Testis (tissue), 3 donors: Measurements from ENCODE around the gene DNAJB8. TPM values are rescaled to one million over a fixed set of nuclear protein-coding genes. Genes with fewer than 3 reads are reported as not detected.

Experiments
- DNase-seq: peaks from one replicate; pipeline ENCODE4 v3.0.0-alpha.2; 2019
- H3K27ac ChIP-seq, 2 donors: fragments of 200-600 bp; sonication (generic); one replicate each; pipeline ENCODE4 v1.5.1; 2019
- H3K27me3 ChIP-seq: fragments of 200-600 bp; sonication (generic); one replicate; pipeline ENCODE4 v1.5.1; 2019
- H3K36me3 ChIP-seq: fragments of 200-600 bp; sonication (generic); one replicate; pipeline ENCODE4 v1.5.1; 2017; ENCODE audit warnings: low read depth; ENCODE audit errors: missing control alignments
- H3K4me1 ChIP-seq: fragments of 200-600 bp; sonication (generic); one replicate; pipeline ENCODE4 v1.5.1; 2019
- H3K4me3 ChIP-seq, 2 donors: fragments of 200-600 bp; sonication (generic); one replicate each; pipeline ENCODE4 v1.5.1; 2017 to 2019
- H3K9me3 ChIP-seq: fragments of 200-600 bp; sonication (generic); one replicate; pipeline ENCODE4 v1.5.1; 2017
- POLR2A ChIP-seq: fragments of 450-650 bp; IDR thresholded peaks from one replicate; pipeline ENCODE4 v1.6.1; 2017; ENCODE audit warnings: antibody characterized with exemption, mild to moderate bottlenecking, moderate library complexity
- WGBS, 2 donors: methylation state at CpG; one replicate each; pipeline ENCODE4 v1.1.5; 2018; 5-methylcytosine and 5-hydroxymethylcytosine counted together
- intact Hi-C: fragments of 100-400 bp; cut with DNase I; formaldehyde crosslinking; loops from one replicate; pipeline ENCODE4 v1.15.1; 2023; ENCODE audit warnings: low total_unique reads
- polyA plus RNA-seq: library from polyadenylated mRNA; stranded (reverse); fragments of 350-450 nt; fragmentation: Illumina TruSeq; extraction: RNeasy Lipid Tissue Mini Kit (QIAGEN cat#74804); gene quantifications from one replicate; pipeline ENCODE4 v1.2.3, GENCODE V29; 2014; ENCODE audit warnings: low read depth, low replicate concordance; ENCODE audit not compliant: insufficient read depth
- total RNA-seq, 2 donors: library from RNA; depleted of rRNA; stranded (reverse); fragments of >200 nt; gene quantifications; one replicate each; pipeline ENCODE4 v1.2.3, GENCODE V29; 2016
- TF ChIP-seq, protein P1 (sequence below), 3 experiments: fragments of 450-650 bp in 2 of 3; fragments of 200-600 bp in 1 of 3; sonication (generic) in 1 of 3; IDR thresholded peaks; one replicate each; pipeline ENCODE4 v1.5.1; 2016 to 2019; ENCODE audit warnings: antibody characterized with exemption in 3 of 3, mild to moderate bottlenecking in 2 of 3, moderate library complexity in 1 of 3

DNAJB8 gene
- total and polyA plus RNA-seq, 3 donors from 2014 or later = 18.3 to 75.0 (median 46.0) TPM

DNA sequence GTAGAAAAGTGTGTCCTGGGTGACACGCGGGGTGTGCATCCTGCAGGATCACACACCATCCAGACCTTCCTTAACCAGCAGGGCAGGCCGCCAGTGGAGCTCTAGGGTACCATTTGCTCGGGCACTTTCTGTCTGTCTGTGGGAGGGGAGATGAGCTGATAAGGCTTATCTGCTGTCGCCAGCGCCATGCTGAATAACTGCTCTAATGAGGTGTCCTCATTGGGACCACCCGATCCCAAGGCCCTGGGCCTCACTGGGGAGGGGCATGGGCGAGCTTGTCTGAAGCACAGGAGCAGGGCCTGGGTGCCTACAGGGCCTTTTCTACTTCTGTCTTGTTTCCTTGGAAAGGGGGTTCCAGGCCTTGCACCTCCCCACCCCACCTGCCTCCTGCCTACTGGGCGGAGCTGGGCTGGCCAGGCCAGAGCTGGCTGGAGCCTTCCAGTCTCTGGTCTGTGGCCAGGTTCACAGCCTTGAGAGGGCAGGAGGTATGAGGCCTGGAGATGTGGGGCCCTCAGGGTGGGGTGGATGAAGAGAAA is 28.8 kb upstream of the DNAJB8 start:
- no peak overlapping the region for H3K27ac ChIP-seq
- H3K27me3 ChIP-seq = no peaks in the 10 kb centered on the region
- 88 to 97% methylated on average over 5 to 9 of the region's 9 CpGs for WGBS, 2 donors
- H3K36me3 ChIP-seq = no peaks in the 10 kb centered on the region
- peaks cover 11% of the 10 kb centered on the region for H3K4me1 ChIP-seq
- no peak for TF ChIP-seq POLR2A
- TF ChIP-seq, protein P1, sequence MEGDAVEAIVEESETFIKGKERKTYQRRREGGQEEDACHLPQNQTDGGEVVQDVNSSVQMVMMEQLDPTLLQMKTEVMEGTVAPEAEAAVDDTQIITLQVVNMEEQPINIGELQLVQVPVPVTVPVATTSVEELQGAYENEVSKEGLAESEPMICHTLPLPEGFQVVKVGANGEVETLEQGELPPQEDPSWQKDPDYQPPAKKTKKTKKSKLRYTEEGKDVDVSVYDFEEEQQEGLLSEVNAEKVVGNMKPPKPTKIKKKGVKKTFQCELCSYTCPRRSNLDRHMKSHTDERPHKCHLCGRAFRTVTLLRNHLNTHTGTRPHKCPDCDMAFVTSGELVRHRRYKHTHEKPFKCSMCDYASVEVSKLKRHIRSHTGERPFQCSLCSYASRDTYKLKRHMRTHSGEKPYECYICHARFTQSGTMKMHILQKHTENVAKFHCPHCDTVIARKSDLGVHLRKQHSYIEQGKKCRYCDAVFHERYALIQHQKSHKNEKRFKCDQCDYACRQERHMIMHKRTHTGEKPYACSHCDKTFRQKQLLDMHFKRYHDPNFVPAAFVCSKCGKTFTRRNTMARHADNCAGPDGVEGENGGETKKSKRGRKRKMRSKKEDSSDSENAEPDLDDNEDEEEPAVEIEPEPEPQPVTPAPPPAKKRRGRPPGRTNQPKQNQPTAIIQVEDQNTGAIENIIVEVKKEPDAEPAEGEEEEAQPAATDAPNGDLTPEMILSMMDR (IDR thresholded peaks at IDR 0.05) = no peak
- no peaks in the 10 kb centered on the region for H3K9me3 ChIP-seq
- no peak for DNase-seq
- H3K4me3 ChIP-seq = no peak overlapping the region
- intact Hi-C loops = loop anchor here (5.0 to 10.0 kb wide), 3 partner anchors 68 to 421 kb away; no protein-coding TSS in a partner anchor

DNA sequence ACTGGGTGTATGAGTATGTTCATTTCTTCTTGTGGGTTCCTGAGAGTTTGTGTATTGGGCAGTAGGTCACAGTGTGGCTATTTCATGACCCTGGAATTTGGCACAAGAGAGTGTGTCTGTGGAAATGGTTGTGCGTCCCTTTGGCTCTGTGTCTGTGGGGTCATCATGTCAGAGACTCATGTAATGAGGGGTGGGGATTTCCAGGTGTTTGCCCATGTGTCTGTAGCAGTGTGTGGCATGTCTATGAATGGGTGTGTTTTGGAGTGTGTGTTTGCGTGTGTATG is 27.6 kb upstream of the DNAJB8 start:
- TF ChIP-seq, protein P1 (IDR thresholded peaks at IDR 0.05) = no peak
- no peak for TF ChIP-seq POLR2A
- no peak overlapping the region for H3K27ac ChIP-seq
- no peaks in the 10 kb centered on the region for H3K9me3 ChIP-seq
- no peak for DNase-seq
- H3K27me3 ChIP-seq = no peaks in the 10 kb centered on the region
- intact Hi-C loops = loop anchor here (10.0 kb wide), 1 partner anchor 420 kb away; no protein-coding TSS in a partner anchor
- peaks cover 23% of the 10 kb centered on the region for H3K4me1 ChIP-seq
- H3K4me3 ChIP-seq = no peak overlapping the region
- 56 to 90% methylated on average over 2 of the region's 2 CpGs for WGBS, 2 donors
- H3K36me3 ChIP-seq = no peaks in the 10 kb centered on the region

DNA sequence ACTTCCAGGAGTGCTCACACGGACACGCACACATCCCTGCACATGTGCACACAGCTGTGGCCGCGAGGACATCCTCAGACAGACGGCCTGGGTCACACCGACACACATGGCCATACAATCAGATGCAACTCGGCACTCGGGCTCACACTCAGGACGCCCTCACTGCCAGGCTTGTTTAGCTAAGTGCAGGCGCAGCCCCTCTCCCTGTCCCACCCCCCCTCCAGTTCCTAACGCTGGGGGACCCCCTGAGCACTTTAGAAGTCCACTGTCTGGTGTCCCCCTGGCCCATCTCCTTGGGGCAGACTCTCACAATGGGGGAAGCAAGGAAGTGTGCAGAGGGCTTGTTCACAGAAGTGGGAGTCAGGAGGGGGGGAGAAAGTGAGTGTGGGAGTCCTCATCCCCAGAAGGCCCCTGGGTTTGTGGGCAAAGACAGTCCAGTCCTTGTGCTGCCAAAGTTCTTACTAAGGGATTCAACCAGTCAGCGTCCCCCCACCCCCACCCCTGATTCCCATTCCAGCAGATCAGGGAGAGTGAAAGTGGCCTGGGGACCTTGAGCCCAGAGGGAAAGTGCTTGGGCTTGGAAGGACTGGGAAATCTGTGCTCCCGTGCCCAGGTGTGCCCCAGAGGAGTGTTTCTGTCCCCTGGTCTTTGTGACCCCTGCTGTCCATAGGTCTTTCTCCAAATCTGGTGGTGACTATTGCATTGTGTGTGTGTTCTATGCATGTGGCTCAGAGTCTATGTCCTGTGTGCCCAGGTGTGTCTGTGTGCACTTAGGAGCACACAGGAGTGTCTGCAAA is 27.1 kb upstream of the DNAJB8 start:
- DNase-seq = no peak
- Histone ChIP-seq H3K9me3 (no peaks in the 10 kb centered on the region), H3K27ac (no peak overlapping the region), H3K4me1 (peaks cover 28% of the 10 kb centered on the region), H3K36me3 (no peaks in the 10 kb centered on the region), H3K4me3 (peak overlapping the region in 1 of 2 donors; percentile 15), H3K27me3 (no peaks in the 10 kb centered on the region)
- intact Hi-C loops = loop anchor here (10.0 kb wide), 1 partner anchor 419 kb away; no protein-coding TSS in a partner anchor
- 22 to 25% methylated on average over 13 of the region's 13 CpGs for WGBS, 2 donors
- TF ChIP-seq, protein P1 (IDR thresholded peaks at IDR 0.05) = no peak
- no peak for TF ChIP-seq POLR2A

DNA sequence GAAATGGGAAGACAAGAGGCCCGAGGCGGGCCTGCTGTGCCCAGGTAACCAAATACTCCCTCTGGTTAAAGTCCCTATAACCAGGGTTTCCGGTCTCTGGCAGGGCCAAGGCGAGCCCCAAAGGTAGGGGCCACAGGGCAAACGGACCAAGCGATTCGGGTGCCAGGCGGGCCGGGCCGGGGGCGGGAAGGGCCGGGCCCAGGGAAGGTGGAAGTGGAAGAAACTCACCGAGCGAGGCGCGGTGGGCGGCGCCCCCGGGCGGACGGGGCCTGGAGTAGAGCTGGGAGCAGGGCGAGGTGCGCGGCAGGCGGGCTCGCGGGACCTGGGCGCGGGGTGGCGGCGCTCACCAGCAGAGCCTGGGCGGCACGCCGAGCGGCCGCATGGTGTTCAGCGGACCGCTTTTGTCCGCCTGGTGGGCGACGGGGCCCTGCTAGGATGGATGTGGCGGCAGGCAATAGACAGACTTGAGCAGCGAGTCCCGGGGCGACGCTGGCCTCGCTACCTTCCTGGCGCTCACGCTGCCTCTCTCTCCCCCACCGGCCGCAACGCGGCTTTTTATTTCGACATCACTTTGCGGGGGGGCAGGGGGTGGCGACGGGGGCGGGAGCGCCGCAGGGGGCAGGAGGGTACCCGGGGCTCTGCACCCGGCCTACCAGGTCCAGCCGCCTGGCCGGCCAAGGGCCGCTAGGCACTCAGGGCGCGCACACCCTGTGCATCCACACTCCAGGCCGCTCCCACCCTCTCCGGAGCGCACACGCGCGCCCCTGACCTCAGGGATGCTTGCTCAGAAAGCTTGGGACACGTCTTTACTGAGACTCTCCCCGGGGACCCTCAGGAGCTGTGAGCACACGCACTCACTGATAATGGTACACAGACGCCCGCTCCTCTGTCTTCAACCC is 26.2 kb upstream of the DNAJB8 start, which contains the start of gene GATA2:
Gene GATA2, minus strand, starts transcription at position 531 of the 899 bp plus-strand sequence. CDS start 6,170 bp downstream, outside the sequence.
- H3K27ac ChIP-seq = no peak within 1 kb of the TSS
- TF ChIP-seq POLR2A = no peak
- TF ChIP-seq, protein P1 (IDR thresholded peaks at IDR 0.05) = no peak
- H3K27me3 ChIP-seq = no peaks in the 10 kb centered on the region
- WGBS, 2 donors = 13 to 18% methylated on average over 6 to 70 of the region's 78 CpGs
- H3K9me3 ChIP-seq = no peaks in the 10 kb centered on the region
- H3K4me3 ChIP-seq = peak within 1 kb of the TSS; percentile 15
- H3K36me3 ChIP-seq = no peaks in the 10 kb centered on the region
- DNase-seq = no peak
- intact Hi-C loops = loop anchor here (10.0 kb wide), 1 partner anchor 418 kb away; no protein-coding TSS in a partner anchor
- H3K4me1 ChIP-seq = peaks cover 35% of the 10 kb centered on the region
